H9 (cell line): ENCODE results near the gene RET. TPM values are rescaled to one million over a fixed set of nuclear protein-coding genes. Genes with fewer than 3 reads are reported as not detected.
A peak's percentile ranks its signal among the peaks of the same experiment; 100 is the strongest.

Source experiments
- DNase-seq: peaks from one replicate; pipeline ENCODE4 v3.0.0-alpha.2; 2017
- H2AFZ ChIP-seq: one replicate; pipeline ENCODE4 v1.6.1; 2013; ENCODE audit warnings: mild to moderate bottlenecking, low read length, control low read depth, moderate library complexity
- H2AK5ac ChIP-seq: 2 replicates; pipeline ENCODE4 v1.6.1; 2013; ENCODE audit warnings: low read length, control low read depth, mixed read lengths; ENCODE audit not compliant: insufficient read length
- H2BK120ac ChIP-seq: one replicate; pipeline ENCODE4 v1.6.1; 2013; ENCODE audit warnings: low read depth, mild to moderate bottlenecking, low read length, control low read depth, inconsistent platforms; ENCODE audit not compliant: poor library complexity, severe bottlenecking
- H2BK12ac ChIP-seq: 2 replicates; pipeline ENCODE4 v1.6.1; 2013; ENCODE audit warnings: low read length, control low read depth, mixed read lengths, low read depth; ENCODE audit not compliant: insufficient read length
- H2BK15ac ChIP-seq: 2 replicates; pipeline ENCODE4 v1.6.1; 2013; ENCODE audit warnings: low read depth, low read length, control low read depth
- H2BK20ac ChIP-seq: one replicate; pipeline ENCODE4 v1.6.1; 2013; ENCODE audit warnings: low read depth, mild to moderate bottlenecking, low read length, control low read depth, inconsistent platforms; ENCODE audit not compliant: poor library complexity, severe bottlenecking
- H2BK5ac ChIP-seq: 2 replicates; pipeline ENCODE4 v1.6.1; 2013; ENCODE audit warnings: low read length, control low read depth, mixed read lengths; ENCODE audit not compliant: insufficient read length
- H3K14ac ChIP-seq: 2 replicates; pipeline ENCODE4 v1.6.1; 2013; ENCODE audit warnings: low read length, control low read depth; ENCODE audit not compliant: insufficient read depth
- H3K18ac ChIP-seq: 2 replicates; pipeline ENCODE4 v1.6.1; 2013; ENCODE audit warnings: low read depth, mild to moderate bottlenecking, mixed read lengths, low read length, control low read depth; ENCODE audit not compliant: insufficient read length
- H3K23ac ChIP-seq: 2 replicates; pipeline ENCODE4 v1.6.1; 2013; ENCODE audit warnings: low read length, control low read depth, mixed read lengths, low read depth; ENCODE audit not compliant: insufficient read length
- H3K23me2 ChIP-seq: 2 replicates; pipeline ENCODE4 v1.6.1; 2013; ENCODE audit warnings: low read depth, mild to moderate bottlenecking, mixed read lengths, low read length, control low read depth; ENCODE audit not compliant: insufficient read length, poor library complexity, severe bottlenecking
- H3K27ac ChIP-seq: 2 replicates; pipeline ENCODE4 v1.5.1; 2013; ENCODE audit warnings: low read length, control low read depth, mixed read lengths, low read depth; ENCODE audit not compliant: insufficient read length
- H3K27me3 ChIP-seq: 2 replicates; pipeline ENCODE4 v1.6.1; 2013; ENCODE audit warnings: low read length, control low read depth, inconsistent platforms; ENCODE audit not compliant: insufficient read depth
- H3K4ac ChIP-seq: 2 replicates; pipeline ENCODE4 v1.6.1; 2013; ENCODE audit warnings: low read depth, mild to moderate bottlenecking, control low read depth, inconsistent platforms, low read length, moderate library complexity
- H3K4me1 ChIP-seq: 2 replicates; pipeline ENCODE4 v1.6.1; 2013; ENCODE audit warnings: low read length, control low read depth, inconsistent platforms; ENCODE audit not compliant: insufficient read depth
- H3K4me2 ChIP-seq: 2 replicates; pipeline ENCODE4 v1.6.1; 2013; ENCODE audit warnings: low read length, control low read depth, mixed read lengths; ENCODE audit not compliant: insufficient read length, insufficient read depth
- H3K56ac ChIP-seq: 2 replicates; pipeline ENCODE4 v1.6.1; 2013; ENCODE audit warnings: low read depth, mild to moderate bottlenecking, mixed read lengths, low read length, control low read depth; ENCODE audit not compliant: insufficient read length
- H3K79me1 ChIP-seq: 2 replicates; pipeline ENCODE4 v1.6.1; 2013; ENCODE audit warnings: low read depth, mild to moderate bottlenecking, moderate library complexity, low read length, control low read depth, inconsistent platforms; ENCODE audit not compliant: insufficient read depth, poor library complexity, severe bottlenecking
- H3K79me2 ChIP-seq: 2 replicates; pipeline ENCODE4 v1.6.1; 2013; ENCODE audit warnings: low read length, control low read depth, inconsistent platforms; ENCODE audit not compliant: insufficient read depth
- H3K9ac ChIP-seq: 2 replicates; pipeline ENCODE4 v1.6.1; 2013; ENCODE audit warnings: low read length, control low read depth, mixed read lengths; ENCODE audit not compliant: insufficient read length; ENCODE audit errors: extremely low read depth
- H3K9me3 ChIP-seq: one replicate; pipeline ENCODE4 v1.6.1; 2013; ENCODE audit warnings: low read depth, low read length, inconsistent platforms; ENCODE audit not compliant: control insufficient read depth
- H3T11ph ChIP-seq: one replicate; pipeline ENCODE4 v1.6.1; 2013; ENCODE audit warnings: mild to moderate bottlenecking, low read length, control low read depth, inconsistent platforms
- H4K20me1 ChIP-seq: one replicate; pipeline ENCODE4 v1.6.1; 2013; ENCODE audit not compliant: control insufficient read depth, insufficient read length, insufficient read depth
- H4K5ac ChIP-seq: 2 replicates; pipeline ENCODE4 v1.6.1; 2013; ENCODE audit warnings: low read depth, mild to moderate bottlenecking, mixed read lengths, low read length, control low read depth; ENCODE audit not compliant: insufficient read length
- H4K8ac ChIP-seq: replicated peaks from 2 replicates; pipeline ENCODE4 v1.6.1; 2013; ENCODE audit warnings: low read length, control low read depth, mixed read lengths, low read depth; ENCODE audit not compliant: insufficient read length
- H4K91ac ChIP-seq: 2 replicates; pipeline ENCODE4 v1.6.1; 2013; ENCODE audit warnings: low read depth, mild to moderate bottlenecking, moderate library complexity, mixed read lengths, low read length, control low read depth; ENCODE audit not compliant: insufficient read length
- H3K27ac Mint-ChIP-seq, 3 experiments: 2 replicates in 2 of 3; 3 replicates in 1 of 3; pipeline ENCODE4 v1.8.0; 2020 to 2021; ENCODE audit warnings: mixed read lengths in 3 of 3, mild to moderate bottlenecking in 1 of 3, moderate library complexity in 1 of 3
- H3K27me3 Mint-ChIP-seq: 2 replicates; pipeline ENCODE4 v1.8.0; 2021; ENCODE audit warnings: low read depth, mild to moderate bottlenecking, moderate library complexity, mixed read lengths
- H3K36me3 Mint-ChIP-seq, 3 experiments: 2 replicates in 2 of 3; 3 replicates in 1 of 3; pipeline ENCODE4 v1.8.0; 2020 to 2021; ENCODE audit warnings: low read depth in 3 of 3, mixed read lengths in 3 of 3; ENCODE audit not compliant: insufficient read depth in 1 of 3
- H3K4me1 Mint-ChIP-seq, 2 experiments: 2 replicates each; pipeline ENCODE4 v1.8.0; 2020; ENCODE audit warnings: mixed read lengths in 2 of 2
- H3K4me3 Mint-ChIP-seq, 2 experiments: 2 replicates in 1 of 2; 3 replicates in 1 of 2; pipeline ENCODE4 v1.8.0; 2020 to 2021; ENCODE audit warnings: mild to moderate bottlenecking in 2 of 2, mixed read lengths in 2 of 2, moderate library complexity in 1 of 2
- H3K9me3 Mint-ChIP-seq, 2 experiments: 2 replicates in 1 of 2; 3 replicates in 1 of 2; pipeline ENCODE4 v1.8.0; 2020; ENCODE audit warnings: mild to moderate bottlenecking in 2 of 2, mixed read lengths in 2 of 2, moderate library complexity in 1 of 2
- CTCF ChIP-seq: fragments of 200-600 bp; sonication (generic); conservative IDR thresholded peaks from 3 replicates; pipeline ENCODE4 v1.8.0; 2021; ENCODE audit warnings: antibody characterized with exemption, mild to moderate bottlenecking
- WGBS: extraction: QIAGEN DNeasy Blood & Tissue Kit; methylation state at CpG from one replicate; pipeline ENCODE4 v1.1.7; 2013; ENCODE audit warnings: missing lambda C conversion rate, low lambda C conversion rate, mixed read lengths; ENCODE audit not compliant: insufficient read length; ENCODE audit errors: extremely low coverage; 5-methylcytosine and 5-hydroxymethylcytosine counted together
- total RNA-seq: library from RNA; stranded (reverse); gene quantifications from 2 replicates; pipeline ENCODE4 v1.2.1, GENCODE V29; 2021

Gene RET
- total RNA-seq, 1 experiment from 2014 or later: 12.2 TPM

DNA sequence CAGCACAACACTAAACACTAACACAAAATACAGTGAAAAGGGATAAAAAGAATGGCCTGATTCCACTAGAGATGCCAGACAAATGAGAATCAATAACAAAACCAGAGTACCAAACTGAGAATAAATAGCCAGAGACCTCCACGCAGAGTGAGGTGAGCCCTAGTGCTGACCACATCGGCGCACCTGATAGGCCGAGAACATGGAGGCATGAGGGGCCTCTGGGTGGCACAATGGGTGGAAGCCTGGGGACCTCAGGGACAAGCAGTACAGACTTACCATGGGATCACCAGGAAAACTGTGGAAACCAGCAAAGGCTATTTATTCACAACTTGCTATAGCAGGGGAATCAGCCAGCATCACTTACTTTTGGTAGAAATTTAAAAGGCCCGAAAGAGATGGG lies 59.6 kb downstream of the RET start:
- H3K23me2 ChIP-seq: peaks cover 5% of the 10 kb centered on the region

More for the DNA sequence above, 59.6 kb downstream of the RET start:
- H3K9me3 ChIP-seq: no peaks in the 10 kb centered on the region
- WGBS: no CpG with 5 or more reads among the region's 5 CpGs
- H2BK12ac ChIP-seq: no peak overlapping the region
- H3K4ac ChIP-seq: no peak overlapping the region
- TF ChIP-seq CTCF: no peak
- no peak overlapping the region for H3K56ac ChIP-seq
- no peak overlapping the region for H3K23ac ChIP-seq
- no peak overlapping the region for H4K8ac ChIP-seq
- no peak overlapping the region for H2BK5ac ChIP-seq
- H3K79me1 ChIP-seq: no peaks in the 10 kb centered on the region
- H3T11ph ChIP-seq: no peak overlapping the region
- Mint-ChIP-seq H3K27ac (no peak overlapping the region), H3K9me3 (no peaks in the 10 kb centered on the region), H3K4me1 (peaks cover 12 to 13% of the 10 kb centered on the region in 2 experiments), H3K4me3 (peak overlapping the region; percentile 9 to 92; a peak in 3 of 5 replicates), H3K36me3 (no peaks in the 10 kb centered on the region; a peak in 1 of 7 replicates), H3K27me3 (peaks cover 8% of the 10 kb centered on the region)
- H3K27me3 ChIP-seq: no peaks in the 10 kb centered on the region
- H4K5ac ChIP-seq: no peak overlapping the region
- no peak overlapping the region for H2AFZ ChIP-seq
- H4K20me1 ChIP-seq: no peaks in the 10 kb centered on the region
- H4K91ac ChIP-seq: no peak overlapping the region
- H2BK15ac ChIP-seq: no peak overlapping the region
- no peak overlapping the region for H3K4me2 ChIP-seq
- H3K9ac ChIP-seq: no peak overlapping the region
- no peak overlapping the region for H2BK20ac ChIP-seq
- H3K79me2 ChIP-seq: no peaks in the 10 kb centered on the region; the same call in 1 of the 2 replicates
- no peaks in the 10 kb centered on the region for H3K4me1 ChIP-seq
- no peak for DNase-seq
- no peak overlapping the region for H3K27ac ChIP-seq
- H3K18ac ChIP-seq: no peak overlapping the region
- no peak overlapping the region for H2AK5ac ChIP-seq
- no peak overlapping the region for H3K14ac ChIP-seq
- H2BK120ac ChIP-seq: no peak overlapping the region
